Lower lobe of right lung (tissue), 2 donors: ENCODE measurements around the gene TRAPPC6A. TPM values are rescaled to one million over a fixed set of nuclear protein-coding genes. Genes with fewer than 3 reads are reported as not detected.

Source experiments
- ATAC-seq, 2 donors: fragments of 200-7000 bp; cut with Tn5 transposase; one replicate each; pipeline ENCODE4 v1.9.1; 2020 to 2022; ENCODE audit warnings: mild to moderate bottlenecking in 2 of 2, moderate library complexity in 2 of 2
- DNase-seq: peaks from one replicate; pipeline ENCODE4 v3.0.0-alpha.2; 2020
- H3K27ac ChIP-seq: fragments of 200-600 bp; one replicate; pipeline ENCODE4 v1.8.0; 2022
- H3K27me3 ChIP-seq: fragments of 200-600 bp; one replicate; pipeline ENCODE4 v1.8.0; 2022; ENCODE audit warnings: low read depth
- H3K36me3 ChIP-seq: fragments of 200-600 bp; one replicate; pipeline ENCODE4 v1.8.0; 2022; ENCODE audit warnings: mild to moderate bottlenecking
- H3K4me1 ChIP-seq: fragments of 200-600 bp; one replicate; pipeline ENCODE4 v1.8.0; 2022
- H3K4me3 ChIP-seq: fragments of 200-600 bp; one replicate; pipeline ENCODE4 v1.8.0; 2022; ENCODE audit warnings: mild to moderate bottlenecking
- H3K9me3 ChIP-seq: fragments of 200-600 bp; one replicate; pipeline ENCODE4 v1.8.0; 2022
- CTCF ChIP-seq: fragments of 200-600 bp; IDR thresholded peaks from one replicate; pipeline ENCODE4 v1.8.0; 2022; ENCODE audit warnings: antibody characterized with exemption, mild to moderate bottlenecking
- intact Hi-C: fragments of 100-400 bp; cut with DNase I; formaldehyde crosslinking; loops from one replicate; pipeline ENCODE4 v1.11.0; 2022
- total RNA-seq: library from RNA; stranded (reverse); fragmentation: NEBNext Ultra II Directional; extraction: Animal tissue kit (Norgen Biotek cat#: 25700); gene quantifications from one replicate; pipeline ENCODE4 v1.2.1, GENCODE V29; 2021
- donor health status: DM: no; HTN: yes; CAD: no; lungs with severe emphysema.

The TRAPPC6A gene
- total RNA-seq, 1 donor from 2014 or later: 18.4 TPM

GRCh38 chr19:45172611-45173208, 5.3 kb downstream of the TRAPPC6A start:
- no peak for TF ChIP-seq CTCF
- ATAC-seq (no peak), DNase-seq (no peak)
- Histone ChIP-seq H3K4me1 (peaks cover 34% of the 10 kb centered on the region), H3K27ac (no peak overlapping the region), H3K9me3 (no peaks in the 10 kb centered on the region), H3K36me3 (no peaks in the 10 kb centered on the region), H3K27me3 (no peaks in the 10 kb centered on the region), H3K4me3 (no peak overlapping the region)
- intact Hi-C loops: no loop called here

GRCh38 chr19:45172173-45172572, 5.9 kb downstream of the TRAPPC6A start:
- Histone ChIP-seq H3K36me3 (no peaks in the 10 kb centered on the region), H3K27me3 (no peaks in the 10 kb centered on the region), H3K4me1 (peaks cover 29% of the 10 kb centered on the region), H3K9me3 (no peaks in the 10 kb centered on the region), H3K27ac (no peak overlapping the region), H3K4me3 (no peak overlapping the region)
- no peak for TF ChIP-seq CTCF
- intact Hi-C loops: no loop called here
- no peak for ATAC-seq
- DNase-seq: no peak

- H3K4me1 ChIP-seq: peaks cover 31% of the 10 kb centered on the region
- intact Hi-C loops: no loop called here
- H3K36me3 ChIP-seq: no peaks in the 10 kb centered on the region
- no peak for TF ChIP-seq CTCF
- H3K9me3 ChIP-seq: no peaks in the 10 kb centered on the region
- ATAC-seq: peak in 1 of 2 donors; percentile 42
- no peaks in the 10 kb centered on the region for H3K27me3 ChIP-seq
- H3K4me3 ChIP-seq: no peak overlapping the region
- no peak overlapping the region for H3K27ac ChIP-seq
- DNase-seq: no peak
These were observed 6.8 kb downstream of the TRAPPC6A start for GRCh38 chr19:45171211-45171623.

GRCh38 chr19:45170146-45171106, 7.6 kb downstream of the TRAPPC6A start:
- H3K4me1 ChIP-seq: peaks cover 31% of the 10 kb centered on the region
- ATAC-seq (no peak), DNase-seq (no peak)
- TF ChIP-seq CTCF: no peak
- H3K27me3 ChIP-seq: no peaks in the 10 kb centered on the region
- intact Hi-C loops: no loop called here
- H3K9me3 ChIP-seq: no peaks in the 10 kb centered on the region
- H3K36me3 ChIP-seq: no peaks in the 10 kb centered on the region
- no peak overlapping the region for H3K4me3 ChIP-seq
- no peak overlapping the region for H3K27ac ChIP-seq

- intact Hi-C loops: no loop called here
- TF ChIP-seq CTCF: no peak
- Histone ChIP-seq H3K4me1 (peaks cover 37% of the 10 kb centered on the region), H3K27me3 (no peaks in the 10 kb centered on the region), H3K4me3 (no peak overlapping the region), H3K9me3 (no peaks in the 10 kb centered on the region), H3K36me3 (no peaks in the 10 kb centered on the region), H3K27ac (no peak overlapping the region)
- no peak for ATAC-seq
- no peak for DNase-seq
These were observed 8.4 kb downstream of the TRAPPC6A start for GRCh38 chr19:45169602-45170001.
